ENCODE data around the gene INTS11. TPM values are rescaled to one million over a fixed set of nuclear protein-coding genes. Genes with fewer than 3 reads are reported as not detected.

Gene INTS11
- total and polyA plus RNA-seq, 2 donors (not counting 1 experiment from before 2014, with no cell fraction given) = 149 to 245 TPM

GRCh38 chr1:1357871-1358432 is 33.5 kb upstream of the INTS11 start:
- Mint-ChIP-seq H3K27me3 (peaks cover 28% of the 10 kb centered on the region), H3K9me3 (ENCODE audit: insufficient read depth) (no peaks in the 10 kb centered on the region), H3K27ac (no peak overlapping the region), H3K4me3 (no peak overlapping the region), H3K4me1 (peaks cover 15% of the 10 kb centered on the region)
- intact Hi-C loops (cut with micrococcal nuclease) = no loop called here
- ATAC-seq (ENCODE audit: low read depth) (no peak), DNase-seq (no peak)
- Histone ChIP-seq H3K9me3 (ENCODE audit: control extremely low read depth in 1 of 3, control insufficient read depth in 2 of 3, insufficient read depth in 1 of 3, low read length in 2 of 3) (peaks cover 0 to 13% (median 0%) of the 10 kb centered on the region in 3 donors), H3K4me3 (ENCODE audit: control extremely low read depth in 1 of 5, extremely low read depth in 1 of 5, insufficient read depth in 1 of 5, low read depth in 2 of 5, low read length in 4 of 5) (no peak overlapping the region), H3K9ac (ENCODE audit: low read length) (no peak overlapping the region), H3K4me2 (replicated peaks; ENCODE audit: low read depth, low read length, poor library complexity, severe bottlenecking) (peak overlapping the region; percentile 35), H3K4me1 (ENCODE audit: control insufficient read depth in 2 of 2, insufficient read depth in 2 of 2, low read length in 2 of 2) (peaks cover 26 to 30% of the 10 kb centered on the region in 2 donors), H2AFZ (ENCODE audit: insufficient read depth, low read depth, low read length, poor library complexity, severe bottlenecking) (no peak overlapping the region), H3K36me3 (replicated peaks in 1 of 2; ENCODE audit: control extremely low read depth in 1 of 2, control insufficient read depth in 1 of 2, extremely low read depth in 1 of 2, insufficient read depth in 2 of 2, low read length in 1 of 2) (no peaks in the 10 kb centered on the region), H3K27me3 (replicated peaks in 1 of 4; ENCODE audit: control extremely low read depth in 1 of 4, control insufficient read depth in 3 of 4, insufficient read depth in 4 of 4, low read length in 3 of 4) (peaks cover 0 to 62% (median 21%) of the 10 kb centered on the region in 4 experiments), H3K27ac (ENCODE audit: low read length in 2 of 2) (no peak overlapping the region), H4K20me1 (ENCODE audit: control insufficient read depth, insufficient read depth, low read length, poor library complexity, severe bottlenecking) (no peaks in the 10 kb centered on the region), H3K79me2 (ENCODE audit: control insufficient read depth, insufficient read depth, low read length) (no peaks in the 10 kb centered on the region)
- POLR2A ChIA-PET = no interaction called here
- TF ChIP-seq CTCF (IDR thresholded peaks at IDR 0.05) (no peak), EZH2 (IDR thresholded peaks at IDR 0.05; ENCODE audit: borderline replicate concordance, insufficient read depth, low read depth, low read length, poor library complexity, severe bottlenecking) (no peak)
- CTCF ChIA-PET = interaction anchor here (0.9 kb wide), 1 partner anchor 14 kb away, joined by 3 read pairs; no protein-coding TSS in a partner anchor
- 19% methylated on average over 17 of the region's 18 CpGs for WGBS (ENCODE audit: insufficient coverage)

- WGBS (ENCODE audit: insufficient coverage) = 71% methylated on average over 23 of the region's 26 CpGs
Observed at GRCh38 chr1:1356796-1357401, 32.4 kb upstream of the INTS11 start.

More at GRCh38 chr1:1356796-1357401, 32.4 kb upstream of the INTS11 start:
- Mint-ChIP-seq H3K27ac (no peak overlapping the region), H3K4me3 (no peak overlapping the region), H3K4me1 (peaks cover 23% of the 10 kb centered on the region), H3K9me3 (ENCODE audit: insufficient read depth) (no peaks in the 10 kb centered on the region), H3K27me3 (peaks cover 31% of the 10 kb centered on the region)
- Histone ChIP-seq H2AFZ (ENCODE audit: insufficient read depth, low read depth, low read length, poor library complexity, severe bottlenecking) (no peak overlapping the region), H3K27me3 (replicated peaks in 1 of 4; ENCODE audit: control extremely low read depth in 1 of 4, control insufficient read depth in 3 of 4, insufficient read depth in 4 of 4, low read length in 3 of 4) (peaks cover 0 to 71% (median 23%) of the 10 kb centered on the region in 4 experiments), H3K4me3 (ENCODE audit: control extremely low read depth in 1 of 5, extremely low read depth in 1 of 5, insufficient read depth in 1 of 5, low read depth in 2 of 5, low read length in 4 of 5) (no peak overlapping the region), H4K20me1 (ENCODE audit: control insufficient read depth, insufficient read depth, low read length, poor library complexity, severe bottlenecking) (peaks cover 4% of the 10 kb centered on the region), H3K27ac (ENCODE audit: low read length in 2 of 2) (no peak overlapping the region), H3K4me1 (ENCODE audit: control insufficient read depth in 2 of 2, insufficient read depth in 2 of 2, low read length in 2 of 2) (peaks cover 36 to 39% of the 10 kb centered on the region in 2 donors), H3K9me3 (ENCODE audit: control extremely low read depth in 1 of 3, control insufficient read depth in 2 of 3, insufficient read depth in 1 of 3, low read length in 2 of 3) (peaks cover 0 to 13% (median 0%) of the 10 kb centered on the region in 3 donors), H3K4me2 (replicated peaks; ENCODE audit: low read depth, low read length, poor library complexity, severe bottlenecking) (no peak overlapping the region), H3K36me3 (replicated peaks in 1 of 2; ENCODE audit: control extremely low read depth in 1 of 2, control insufficient read depth in 1 of 2, extremely low read depth in 1 of 2, insufficient read depth in 2 of 2, low read length in 1 of 2) (no peaks in the 10 kb centered on the region), H3K79me2 (ENCODE audit: control insufficient read depth, insufficient read depth, low read length) (no peaks in the 10 kb centered on the region), H3K9ac (ENCODE audit: low read length) (no peak overlapping the region)
- DNase-seq = no peak
- intact Hi-C loops (cut with micrococcal nuclease) = no loop called here
- no peak for ATAC-seq (ENCODE audit: low read depth)
- ChIA-PET POLR2A (interaction anchor here (0.6 kb wide), 1 partner anchor 699 kb away, joined by 3 read pairs; no protein-coding TSS in a partner anchor), CTCF (interaction anchor here (0.9 kb wide), 1 partner anchor 15 kb away, joined by 3 read pairs; no protein-coding TSS in a partner anchor)
- no peak for TF ChIP-seq CTCF (IDR thresholded peaks at IDR 0.05)
- no peak for TF ChIP-seq EZH2 (IDR thresholded peaks at IDR 0.05; ENCODE audit: borderline replicate concordance, insufficient read depth, low read depth, low read length, poor library complexity, severe bottlenecking)
